ENCODE results near the gene PCDHA3. TPM values are rescaled to one million over a fixed set of nuclear protein-coding genes. Genes with fewer than 3 reads are reported as not detected.
"Not testable (repeated sequence)": the region's sequence is repeated elsewhere in the genome, so short reads cannot be mapped to it uniquely, and the experiment has no call there.

Gene PCDHA3
- not detected for total RNA-seq

GRCh38 chr5:140800816-140801493 is at the start of gene PCDHA3:
PCDHA3 (plus strand) TSS chr5:140801057.
- H3K27me3 ChIP-seq (ENCODE audit: insufficient read depth, low read length) = peaks cover 24% of the 10 kb centered on the region
- H3K4me1 ChIP-seq (ENCODE audit: insufficient read depth, low read length) = no peaks in the 10 kb centered on the region
- no peak within 1 kb of the TSS for H3K4me3 ChIP-seq (ENCODE audit: low read length)
- H3K9me3 ChIP-seq (ENCODE audit: low read depth, low read length) = peaks cover 18% of the 10 kb centered on the region

- Histone ChIP-seq H3K9me3 (ENCODE audit: low read depth, low read length) (peaks cover 29% of the 10 kb centered on the region), H3K4me3 (ENCODE audit: low read length) (no peak overlapping the region), H3K27me3 (ENCODE audit: insufficient read depth, low read length) (peaks cover 3% of the 10 kb centered on the region), H3K4me1 (ENCODE audit: insufficient read depth, low read length) (no peaks in the 10 kb centered on the region)
Observed at GRCh38 chr5:140753561-140753960, 47.3 kb upstream of the PCDHA3 start.

- no peak overlapping the region for H3K4me3 ChIP-seq (ENCODE audit: low read length)
- H3K27me3 ChIP-seq (ENCODE audit: insufficient read depth, low read length) = no peaks in the 10 kb centered on the region
- peaks cover 89% of the 10 kb centered on the region for H3K9me3 ChIP-seq (ENCODE audit: low read depth, low read length)
- H3K4me1 ChIP-seq (ENCODE audit: insufficient read depth, low read length) = no peaks in the 10 kb centered on the region
Observed at GRCh38 chr5:140764177-140764973, 36.5 kb upstream of the PCDHA3 start.

GRCh38 chr5:140767444-140767843 is 33.4 kb upstream of the PCDHA3 start:
- H3K27me3 ChIP-seq (ENCODE audit: insufficient read depth, low read length) = no peaks in the 10 kb centered on the region
- peaks cover 93% of the 10 kb centered on the region for H3K9me3 ChIP-seq (ENCODE audit: low read depth, low read length)
- no peaks in the 10 kb centered on the region for H3K4me1 ChIP-seq (ENCODE audit: insufficient read depth, low read length)
- H3K4me3 ChIP-seq (ENCODE audit: low read length) = no peak overlapping the region

- H3K4me1 ChIP-seq (ENCODE audit: insufficient read depth, low read length) = no peaks in the 10 kb centered on the region
- H3K4me3 ChIP-seq (ENCODE audit: low read length) = no peak overlapping the region
- peaks cover 13% of the 10 kb centered on the region for H3K9me3 ChIP-seq (ENCODE audit: low read depth, low read length)
- peaks cover 7% of the 10 kb centered on the region for H3K27me3 ChIP-seq (ENCODE audit: insufficient read depth, low read length)
Observed at GRCh38 chr5:140780512-140780911, 20.3 kb upstream of the PCDHA3 start.

- Histone ChIP-seq H3K4me1 (ENCODE audit: insufficient read depth, low read length) (no peaks in the 10 kb centered on the region), H3K9me3 (ENCODE audit: low read depth, low read length) (peaks cover 46% of the 10 kb centered on the region), H3K27me3 (ENCODE audit: insufficient read depth, low read length) (peaks cover 31% of the 10 kb centered on the region), H3K4me3 (ENCODE audit: low read length) (no peak within 1 kb of the TSS)
Observed at GRCh38 chr5:140785905-140786686, 14.8 kb upstream of the PCDHA3 start, which contains the start of gene PCDHA1. PCDHA1 (plus strand) TSS chr5:140786140.

GRCh38 chr5:140787422-140787821 is 13.4 kb upstream of the PCDHA3 start:
- H3K9me3 ChIP-seq (ENCODE audit: low read depth, low read length) = peaks cover 40% of the 10 kb centered on the region
- H3K27me3 ChIP-seq (ENCODE audit: insufficient read depth, low read length) = peaks cover 34% of the 10 kb centered on the region
- H3K4me1 ChIP-seq (ENCODE audit: insufficient read depth, low read length); H3K4me3 ChIP-seq (ENCODE audit: low read length): not testable (repeated sequence)

- not testable (repeated sequence) for H3K4me1 ChIP-seq (ENCODE audit: insufficient read depth, low read length); H3K4me3 ChIP-seq (ENCODE audit: low read length)
- peaks cover 36% of the 10 kb centered on the region for H3K27me3 ChIP-seq (ENCODE audit: insufficient read depth, low read length)
- peaks cover 45% of the 10 kb centered on the region for H3K9me3 ChIP-seq (ENCODE audit: low read depth, low read length)
Observed at GRCh38 chr5:140787849-140788504, 12.9 kb upstream of the PCDHA3 start.

- peaks cover 51% of the 10 kb centered on the region for H3K27me3 ChIP-seq (ENCODE audit: insufficient read depth, low read length)
- no peak overlapping the region for H3K4me3 ChIP-seq (ENCODE audit: low read length)
- H3K9me3 ChIP-seq (ENCODE audit: low read depth, low read length) = peaks cover 60% of the 10 kb centered on the region
- no peaks in the 10 kb centered on the region for H3K4me1 ChIP-seq (ENCODE audit: insufficient read depth, low read length)
Observed at GRCh38 chr5:140791089-140791488, 9.8 kb upstream of the PCDHA3 start.

- Histone ChIP-seq H3K4me1 (ENCODE audit: insufficient read depth, low read length) (no peaks in the 10 kb centered on the region), H3K4me3 (ENCODE audit: low read length) (no peak within 1 kb of the TSS), H3K9me3 (ENCODE audit: low read depth, low read length) (peaks cover 40% of the 10 kb centered on the region), H3K27me3 (ENCODE audit: insufficient read depth, low read length) (peaks cover 33% of the 10 kb centered on the region)
Observed at GRCh38 chr5:140794595-140795258, 6.1 kb upstream of the PCDHA3 start, which contains the start of gene PCDHA2. PCDHA2 (plus strand) TSS chr5:140794852.

- H3K9me3 ChIP-seq (ENCODE audit: low read depth, low read length) = peaks cover 38% of the 10 kb centered on the region
- H3K4me1 ChIP-seq (ENCODE audit: insufficient read depth, low read length) = no peaks in the 10 kb centered on the region
- no peak overlapping the region for H3K4me3 ChIP-seq (ENCODE audit: low read length)
- peaks cover 31% of the 10 kb centered on the region for H3K27me3 ChIP-seq (ENCODE audit: insufficient read depth, low read length)
Observed at GRCh38 chr5:140795259-140795641, 5.6 kb upstream of the PCDHA3 start.

GRCh38 chr5:140796072-140796717 is 4.7 kb upstream of the PCDHA3 start:
- not testable (repeated sequence) for H3K4me3 ChIP-seq (ENCODE audit: low read length); H3K4me1 ChIP-seq (ENCODE audit: insufficient read depth, low read length)
- H3K27me3 ChIP-seq (ENCODE audit: insufficient read depth, low read length) = peaks cover 41% of the 10 kb centered on the region
- peaks cover 41% of the 10 kb centered on the region for H3K9me3 ChIP-seq (ENCODE audit: low read depth, low read length)

- no peaks in the 10 kb centered on the region for H3K4me1 ChIP-seq (ENCODE audit: insufficient read depth, low read length)
- peaks cover 44% of the 10 kb centered on the region for H3K27me3 ChIP-seq (ENCODE audit: insufficient read depth, low read length)
- H3K9me3 ChIP-seq (ENCODE audit: low read depth, low read length) = peaks cover 41% of the 10 kb centered on the region
- H3K4me3 ChIP-seq (ENCODE audit: low read length) = no peak overlapping the region
Observed at GRCh38 chr5:140796718-140797095, 4.2 kb upstream of the PCDHA3 start.

- Histone ChIP-seq H3K27me3 (ENCODE audit: insufficient read depth, low read length) (peaks cover 24% of the 10 kb centered on the region), H3K9me3 (ENCODE audit: low read depth, low read length) (peaks cover 23% of the 10 kb centered on the region), H3K4me3 (ENCODE audit: low read length) (no peak overlapping the region), H3K4me1 (ENCODE audit: insufficient read depth, low read length) (no peaks in the 10 kb centered on the region)
Observed at GRCh38 chr5:140801494-140801841, 611 bp downstream of the PCDHA3 start.
